HUES48 (cell line): ENCODE measurements around the gene SHISA3.
A peak's percentile ranks its signal among the peaks of the same experiment; 100 is the strongest.

Experiments used
- H3K27ac ChIP-seq: one replicate; pipeline ENCODE4 v1.7.0; 2013; ENCODE audit warnings: low read depth, low read length, inconsistent platforms
- H3K27me3 ChIP-seq: 2 replicates; pipeline ENCODE4 v1.6.1; 2013; ENCODE audit warnings: mild to moderate bottlenecking, low read length; ENCODE audit not compliant: control insufficient read depth, insufficient read depth
- H3K36me3 ChIP-seq: 2 replicates; pipeline ENCODE4 v1.6.1; 2013; ENCODE audit warnings: low read length; ENCODE audit not compliant: control insufficient read depth, insufficient read depth
- H3K4me1 ChIP-seq: 2 replicates; pipeline ENCODE4 v1.6.1; 2013; ENCODE audit warnings: mild to moderate bottlenecking, low read length; ENCODE audit not compliant: control insufficient read depth, insufficient read depth
- H3K4me3 ChIP-seq: 2 replicates; pipeline ENCODE4 v1.5.1; 2013; ENCODE audit warnings: mild to moderate bottlenecking, low read depth, low read length
- H3K9ac ChIP-seq: 2 replicates; pipeline ENCODE4 v1.6.1; 2013; ENCODE audit warnings: mild to moderate bottlenecking, low read depth, low read length, moderate library complexity
- H3K9me3 ChIP-seq: 2 replicates; pipeline ENCODE4 v1.6.1; 2013; ENCODE audit warnings: low read length; ENCODE audit not compliant: control insufficient read depth, insufficient read depth

SHISA3 gene

GRCh38 chr4:42392436-42392835 is 4.9 kb upstream of the SHISA3 start:
- Histone ChIP-seq H3K4me3 (no peak overlapping the region), H3K4me1 (peaks cover 30% of the 10 kb centered on the region), H3K36me3 (no peaks in the 10 kb centered on the region), H3K9ac (no peak overlapping the region), H3K27me3 (peaks cover 29% of the 10 kb centered on the region), H3K27ac (no peak overlapping the region), H3K9me3 (no peaks in the 10 kb centered on the region)

- Histone ChIP-seq H3K4me1 (peaks cover 38% of the 10 kb centered on the region), H3K9ac (no peak overlapping the region), H3K36me3 (no peaks in the 10 kb centered on the region), H3K9me3 (no peaks in the 10 kb centered on the region), H3K4me3 (no peak overlapping the region), H3K27me3 (peaks cover 61% of the 10 kb centered on the region), H3K27ac (no peak overlapping the region)
These were observed 1.7 kb upstream of the SHISA3 start for GRCh38 chr4:42395595-42395994.

GRCh38 chr4:42396361-42396751 is 932 bp upstream of the SHISA3 start:
- Histone ChIP-seq H3K9ac (no peak overlapping the region), H3K27me3 (peaks cover 68% of the 10 kb centered on the region), H3K4me3 (peak overlapping the region; percentile 67), H3K27ac (no peak overlapping the region), H3K36me3 (no peaks in the 10 kb centered on the region), H3K9me3 (no peaks in the 10 kb centered on the region), H3K4me1 (peaks cover 36% of the 10 kb centered on the region)

GRCh38 chr4:42397635-42398170 is 415 bp downstream of the SHISA3 start:
- Histone ChIP-seq H3K27ac (no peak overlapping the region), H3K27me3 (peaks cover 76% of the 10 kb centered on the region), H3K36me3 (no peaks in the 10 kb centered on the region), H3K4me3 (peak overlapping the region; percentile 67), H3K4me1 (peaks cover 35% of the 10 kb centered on the region), H3K9ac (no peak overlapping the region; the same call in 1 of the 2 replicates), H3K9me3 (no peaks in the 10 kb centered on the region)

GRCh38 chr4:42398171-42398870 is 1.0 kb downstream of the SHISA3 start:
- no peaks in the 10 kb centered on the region for H3K9me3 ChIP-seq
- peaks cover 76% of the 10 kb centered on the region for H3K27me3 ChIP-seq
- H3K27ac ChIP-seq: no peak overlapping the region
- H3K4me3 ChIP-seq: peak overlapping the region; percentile 67
- H3K9ac ChIP-seq: no peak overlapping the region; the same call in 1 of the 2 replicates
- H3K4me1 ChIP-seq: peaks cover 37% of the 10 kb centered on the region
- H3K36me3 ChIP-seq: no peaks in the 10 kb centered on the region

- H3K27me3 ChIP-seq: peaks cover 76% of the 10 kb centered on the region
- H3K4me3 ChIP-seq: peak overlapping the region; percentile 67
- peaks cover 37% of the 10 kb centered on the region for H3K4me1 ChIP-seq
- no peak overlapping the region for H3K9ac ChIP-seq
- H3K9me3 ChIP-seq: no peaks in the 10 kb centered on the region
- H3K27ac ChIP-seq: no peak overlapping the region
- H3K36me3 ChIP-seq: no peaks in the 10 kb centered on the region
These were observed 1.6 kb downstream of the SHISA3 start for GRCh38 chr4:42398871-42399331.

- no peaks in the 10 kb centered on the region for H3K9me3 ChIP-seq
- H3K27me3 ChIP-seq: peaks cover 76% of the 10 kb centered on the region
- H3K4me3 ChIP-seq: peak overlapping the region; percentile 67
- no peaks in the 10 kb centered on the region for H3K36me3 ChIP-seq
- no peak overlapping the region for H3K9ac ChIP-seq
- H3K4me1 ChIP-seq: peaks cover 37% of the 10 kb centered on the region
- H3K27ac ChIP-seq: no peak overlapping the region
These were observed 2.1 kb downstream of the SHISA3 start for GRCh38 chr4:42399393-42399792.

GRCh38 chr4:42401171-42401570 is 3.9 kb downstream of the SHISA3 start:
- H3K9ac ChIP-seq: no peak overlapping the region

GRCh38 chr4:42404001-42404400 is 6.7 kb downstream of the SHISA3 start:
- peaks cover 31% of the 10 kb centered on the region for H3K27me3 ChIP-seq
- no peak overlapping the region for H3K27ac ChIP-seq
- no peak overlapping the region for H3K9ac ChIP-seq
- H3K9me3 ChIP-seq: no peaks in the 10 kb centered on the region
- H3K4me1 ChIP-seq: peaks cover 37% of the 10 kb centered on the region
- no peaks in the 10 kb centered on the region for H3K36me3 ChIP-seq
- no peak overlapping the region for H3K4me3 ChIP-seq

More at GRCh38 chr4:42401171-42401570, 3.9 kb downstream of the SHISA3 start:
- H3K4me3 ChIP-seq: no peak overlapping the region
- H3K27ac ChIP-seq: no peak overlapping the region
- no peaks in the 10 kb centered on the region for H3K36me3 ChIP-seq
- peaks cover 58% of the 10 kb centered on the region for H3K27me3 ChIP-seq
- no peaks in the 10 kb centered on the region for H3K9me3 ChIP-seq
- peaks cover 30% of the 10 kb centered on the region for H3K4me1 ChIP-seq

GRCh38 chr4:42410446-42410845 is 13.2 kb downstream of the SHISA3 start:
- Histone ChIP-seq H3K9me3 (no peaks in the 10 kb centered on the region), H3K27ac (no peak overlapping the region), H3K9ac (no peak overlapping the region), H3K4me3 (no peak overlapping the region), H3K36me3 (no peaks in the 10 kb centered on the region), H3K4me1 (peaks cover 15% of the 10 kb centered on the region), H3K27me3 (no peaks in the 10 kb centered on the region)

GRCh38 chr4:42411803-42412202 is 14.5 kb downstream of the SHISA3 start:
- Histone ChIP-seq H3K27me3 (0 out of 2 replicates have a peak, but pooled peaks cover 7% of the 10 kb centered on the region), H3K4me3 (no peak overlapping the region), H3K27ac (no peak overlapping the region), H3K4me1 (peaks cover 22% of the 10 kb centered on the region), H3K9ac (no peak overlapping the region), H3K36me3 (no peaks in the 10 kb centered on the region), H3K9me3 (no peaks in the 10 kb centered on the region)
